ENCODE results near the gene BTNL9. TPM values are rescaled to one million over a fixed set of nuclear protein-coding genes. Genes with fewer than 3 reads are reported as not detected.
"Not testable (repeated sequence)": the region's sequence is repeated elsewhere in the genome, so short reads cannot be mapped to it uniquely, and the experiment has no call there.

The BTNL9 gene
- total and polyA plus RNA-seq, 8 donors, result 2.7 to 57.0 (median 6.2) TPM

- DNase-seq (no peak), FAIRE-seq (no peak), ATAC-seq (no peak)
- H3K4me1 ChIP-seq, result no peaks in the 10 kb centered on the region
- no peaks in the 10 kb centered on the region for H3K27me3 ChIP-seq
- H3K4me3 ChIP-seq, result no peak overlapping the region
- intact Hi-C loops (cut with DNase I), result no loop called here
- H3K9me3 ChIP-seq, result no peaks in the 10 kb centered on the region
- no peaks in the 10 kb centered on the region for H3K36me3 ChIP-seq
- no peak for TF ChIP-seq CTCF (IDR thresholded peaks at IDR 0.05)
- no peak overlapping the region for H3K27ac ChIP-seq
- WGBS, 2 donors, result 60 to 61% methylated on average over 10 of the region's 10 CpGs
These were observed 48.2 kb downstream of the BTNL9 start for GRCh38 chr5:181088289-181088688.

- Histone ChIP-seq H3K4me3 (no peak overlapping the region), H3K36me3 (no peaks in the 10 kb centered on the region), H3K9me3 (no peaks in the 10 kb centered on the region), H3K4me1 (no peaks in the 10 kb centered on the region), H3K27ac (no peak overlapping the region), H3K27me3 (no peaks in the 10 kb centered on the region)
- FAIRE-seq, result no peak
- no peak for TF ChIP-seq CTCF (IDR thresholded peaks at IDR 0.05)
- no peak for ATAC-seq
- 57 to 79% methylated on average over 7 of the region's 7 CpGs for WGBS, 2 donors
- intact Hi-C loops (cut with DNase I), result no loop called here
- no peak for DNase-seq
These were observed 52.4 kb downstream of the BTNL9 start for GRCh38 chr5:181092428-181092827.

DNA sequence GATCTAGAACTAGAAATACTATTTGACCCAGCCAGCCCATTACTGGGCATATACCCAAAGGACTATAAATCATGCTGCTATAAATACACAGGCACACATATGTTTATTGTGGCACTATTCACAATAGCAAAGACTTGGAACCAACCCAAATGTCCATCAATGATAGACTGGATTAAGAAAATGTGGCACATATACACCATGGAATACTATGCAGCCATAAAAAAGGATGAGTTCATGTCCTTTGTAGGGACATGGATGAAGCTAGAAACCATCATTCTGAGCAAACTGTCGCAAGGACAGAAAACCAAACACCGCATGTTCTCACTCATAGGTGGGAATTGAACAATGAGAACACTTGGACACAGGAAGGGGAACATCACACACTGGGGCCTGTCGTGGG is 55.1 kb downstream of the BTNL9 start:
- H3K4me1 ChIP-seq; H3K27me3 ChIP-seq; H3K9me3 ChIP-seq; FAIRE-seq; H3K4me3 ChIP-seq; intact Hi-C loops (cut with DNase I); DNase-seq; ATAC-seq; H3K36me3 ChIP-seq; H3K27ac ChIP-seq: not testable (repeated sequence)
- WGBS, 2 donors, result 67% methylated on average over 3 of the region's 3 CpGs; no CpG with 5 or more reads in 1 of the 2 donors

DNA sequence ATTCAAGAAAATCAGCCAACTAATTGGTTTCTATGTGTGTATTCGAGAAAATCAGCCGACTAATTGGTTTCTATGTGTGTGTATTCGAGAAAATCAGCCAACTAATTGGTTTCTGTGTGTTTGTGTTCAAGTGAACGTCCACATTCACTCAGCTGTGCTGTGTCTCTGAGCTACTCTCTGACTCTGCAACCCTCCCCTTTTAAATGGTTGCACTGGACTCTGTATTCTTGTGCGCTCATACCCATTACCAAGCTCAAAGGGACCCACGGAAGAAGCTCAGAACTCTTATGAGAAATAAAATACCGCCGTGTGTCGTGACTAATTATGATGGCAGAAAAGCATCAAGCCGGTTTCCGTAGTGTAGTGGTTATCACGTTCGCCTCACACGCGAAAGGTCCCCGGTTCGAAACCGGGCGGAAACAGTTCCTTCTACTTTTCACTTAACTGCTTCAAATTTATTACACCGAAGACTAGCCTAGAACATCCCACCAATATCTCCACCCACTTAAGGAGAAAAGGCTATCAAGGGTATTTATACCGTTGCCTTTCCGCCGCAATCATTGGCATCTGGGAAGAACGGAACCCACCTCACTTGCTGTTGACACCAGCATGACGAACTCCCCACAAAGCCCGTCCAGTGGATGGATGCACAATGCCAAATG is 56.8 kb downstream of the BTNL9 start:
- H3K4me1 ChIP-seq; H3K27me3 ChIP-seq; intact Hi-C loops (cut with DNase I); ATAC-seq; H3K4me3 ChIP-seq; H3K36me3 ChIP-seq; H3K27ac ChIP-seq; H3K9me3 ChIP-seq; DNase-seq: not testable (repeated sequence)
- FAIRE-seq, result peak; percentile 5
- WGBS, 2 donors, result no CpG with 5 or more reads among the region's 26 CpGs

DNA sequence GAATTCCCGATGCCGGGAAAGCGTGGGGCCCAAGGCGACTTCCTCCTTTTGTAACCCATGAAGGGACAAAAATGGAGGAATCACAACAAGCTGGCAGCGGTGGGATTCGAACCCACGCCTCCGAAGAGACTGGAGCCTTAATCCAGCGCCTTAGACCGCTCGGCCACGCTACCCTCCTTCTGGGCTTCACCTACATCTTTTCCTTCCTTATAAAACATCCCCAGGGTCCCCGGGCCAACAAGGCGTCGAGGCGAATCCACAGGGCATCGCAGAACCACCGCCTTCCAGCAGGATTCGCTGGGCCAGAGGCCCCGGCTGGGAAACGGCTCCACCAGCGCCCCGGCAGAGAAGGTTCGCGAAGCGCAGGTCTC is 57.3 kb downstream of the BTNL9 start:
- FAIRE-seq; H3K27me3 ChIP-seq; H3K4me3 ChIP-seq; H3K4me1 ChIP-seq; intact Hi-C loops (cut with DNase I); H3K9me3 ChIP-seq; DNase-seq; H3K36me3 ChIP-seq; H3K27ac ChIP-seq: not testable (repeated sequence)
- WGBS, 2 donors, result no CpG with 5 or more reads among the region's 26 CpGs
- ATAC-seq, result peak in 2 of 4 donors; percentile 14 to 36

DNA sequence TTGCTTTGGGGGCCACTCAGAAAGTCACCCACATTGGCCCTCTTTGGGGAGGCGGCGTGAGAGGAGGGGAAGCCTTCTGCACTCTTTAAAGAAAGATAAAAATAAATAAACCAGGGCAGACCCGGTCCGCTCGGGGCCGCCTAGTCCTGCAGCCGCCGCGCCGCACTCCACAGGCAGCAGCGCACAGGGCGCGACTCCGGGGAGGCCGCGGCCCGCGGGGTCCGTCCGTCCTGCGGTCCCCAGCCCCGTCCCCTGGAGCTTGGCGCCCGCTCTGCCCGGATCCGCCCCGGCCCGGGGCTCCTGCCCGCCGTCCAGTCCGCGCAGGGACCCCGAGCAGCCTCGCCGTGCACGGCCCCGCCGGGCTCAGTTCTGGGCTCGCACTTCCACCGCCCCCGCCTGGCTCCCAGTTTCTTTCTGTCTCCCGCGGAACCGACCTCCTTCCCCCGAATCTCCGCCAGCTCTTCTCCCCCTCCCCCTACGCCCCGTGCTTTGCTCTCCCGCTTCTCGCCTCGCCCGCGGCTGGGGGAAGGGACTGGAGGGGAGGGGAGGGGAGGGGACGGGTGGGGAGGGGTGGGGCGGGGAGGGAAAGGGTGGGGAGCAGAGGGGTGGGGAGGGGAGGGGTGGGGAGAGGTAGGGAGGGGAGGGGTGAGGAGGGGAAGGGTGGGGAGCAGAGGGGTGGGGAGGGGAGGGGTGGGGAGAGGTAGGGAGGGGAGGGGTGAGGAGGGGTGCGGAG is 57.9 kb downstream of the BTNL9 start:
- H3K4me1 ChIP-seq; intact Hi-C loops (cut with DNase I); H3K27me3 ChIP-seq; H3K27ac ChIP-seq; DNase-seq; H3K9me3 ChIP-seq; H3K4me3 ChIP-seq; FAIRE-seq; H3K36me3 ChIP-seq: not testable (repeated sequence)
- ATAC-seq, result peak in 3 of 4 donors; percentile 37 to 55 (median 51)
- no CpG with 5 or more reads among the region's 56 CpGs for WGBS, 2 donors
